ENCODE measurements around the gene SCART1. TPM values are rescaled to one million over a fixed set of nuclear protein-coding genes. Genes with fewer than 3 reads are reported as not detected.

The SCART1 gene
- total RNA-seq: 10 to 100 TPM in 1 of 2 donors, 1 to 10 TPM in 1; 2.2 to 10.1 TPM

- DNase-seq (ENCODE audit: low spot score): peak; percentile 3
- intact Hi-C loops (cut with DNase I): no loop called here
- TF ChIP-seq, protein P1, sequence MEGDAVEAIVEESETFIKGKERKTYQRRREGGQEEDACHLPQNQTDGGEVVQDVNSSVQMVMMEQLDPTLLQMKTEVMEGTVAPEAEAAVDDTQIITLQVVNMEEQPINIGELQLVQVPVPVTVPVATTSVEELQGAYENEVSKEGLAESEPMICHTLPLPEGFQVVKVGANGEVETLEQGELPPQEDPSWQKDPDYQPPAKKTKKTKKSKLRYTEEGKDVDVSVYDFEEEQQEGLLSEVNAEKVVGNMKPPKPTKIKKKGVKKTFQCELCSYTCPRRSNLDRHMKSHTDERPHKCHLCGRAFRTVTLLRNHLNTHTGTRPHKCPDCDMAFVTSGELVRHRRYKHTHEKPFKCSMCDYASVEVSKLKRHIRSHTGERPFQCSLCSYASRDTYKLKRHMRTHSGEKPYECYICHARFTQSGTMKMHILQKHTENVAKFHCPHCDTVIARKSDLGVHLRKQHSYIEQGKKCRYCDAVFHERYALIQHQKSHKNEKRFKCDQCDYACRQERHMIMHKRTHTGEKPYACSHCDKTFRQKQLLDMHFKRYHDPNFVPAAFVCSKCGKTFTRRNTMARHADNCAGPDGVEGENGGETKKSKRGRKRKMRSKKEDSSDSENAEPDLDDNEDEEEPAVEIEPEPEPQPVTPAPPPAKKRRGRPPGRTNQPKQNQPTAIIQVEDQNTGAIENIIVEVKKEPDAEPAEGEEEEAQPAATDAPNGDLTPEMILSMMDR (IDR thresholded peaks at IDR 0.05): no peak
- TF ChIP-seq POLR2AphosphoS5 (IDR thresholded peaks at IDR 0.05) (no peak), POLR2A (IDR thresholded peaks at IDR 0.05) (no peak)
These were observed at the start of gene SCART1 for GRCh38 chr10:133453516-133454203. TSS of gene SCART1 (plus strand) at chr10:133453945. CDS start at chr10:133453998, 53 bp downstream.

GRCh38 chr10:133405272-133405671 is 48.5 kb upstream of the SCART1 start:
- Histone ChIP-seq H3K4me3 (no peak overlapping the region), H3K4me1 (replicated peaks) (no peaks in the 10 kb centered on the region), H3K36me3 (peaks cover 0 to 7% of the 10 kb centered on the region in 2 donors), H3K27me3 (replicated peaks; ENCODE audit: insufficient read depth) (no peaks in the 10 kb centered on the region), H3K27ac (no peak overlapping the region), H3K9me3 (no peaks in the 10 kb centered on the region)
- WGBS: 67% methylated on average over 2 of the region's 2 CpGs
- TF ChIP-seq, protein P1 (IDR thresholded peaks at IDR 0.05): no peak
- TF ChIP-seq POLR2AphosphoS5 (IDR thresholded peaks at IDR 0.05) (no peak), POLR2A (IDR thresholded peaks at IDR 0.05) (no peak)
- DNase-seq (ENCODE audit: low spot score): no peak
- intact Hi-C loops (cut with DNase I): no loop called here

More at GRCh38 chr10:133453516-133454203, at the start of gene SCART1:
- H3K9me3 ChIP-seq: no peaks in the 10 kb centered on the region
- no peak within 1 kb of the TSS for H3K27ac ChIP-seq
- 89% methylated on average over 11 of the region's 11 CpGs for WGBS
- no peaks in the 10 kb centered on the region for H3K27me3 ChIP-seq (replicated peaks; ENCODE audit: insufficient read depth)
- H3K4me3 ChIP-seq: no peak within 1 kb of the TSS
- no peaks in the 10 kb centered on the region for H3K36me3 ChIP-seq
- no peaks in the 10 kb centered on the region for H3K4me1 ChIP-seq (replicated peaks)

GRCh38 chr10:133405844-133406527 is 47.8 kb upstream of the SCART1 start:
- Histone ChIP-seq H3K4me1 (replicated peaks) (no peaks in the 10 kb centered on the region), H3K36me3 (peaks cover 0 to 7% of the 10 kb centered on the region in 2 donors), H3K4me3 (no peak overlapping the region), H3K27me3 (replicated peaks; ENCODE audit: insufficient read depth) (no peaks in the 10 kb centered on the region), H3K27ac (no peak overlapping the region), H3K9me3 (no peaks in the 10 kb centered on the region)
- DNase-seq (ENCODE audit: low spot score): no peak
- intact Hi-C loops (cut with DNase I): no loop called here
- WGBS: 93% methylated on average over 8 of the region's 8 CpGs
- no peak for TF ChIP-seq POLR2AphosphoS5 (IDR thresholded peaks at IDR 0.05)
- TF ChIP-seq, protein P1 (IDR thresholded peaks at IDR 0.05): no peak
- no peak for TF ChIP-seq POLR2A (IDR thresholded peaks at IDR 0.05)

DNA sequence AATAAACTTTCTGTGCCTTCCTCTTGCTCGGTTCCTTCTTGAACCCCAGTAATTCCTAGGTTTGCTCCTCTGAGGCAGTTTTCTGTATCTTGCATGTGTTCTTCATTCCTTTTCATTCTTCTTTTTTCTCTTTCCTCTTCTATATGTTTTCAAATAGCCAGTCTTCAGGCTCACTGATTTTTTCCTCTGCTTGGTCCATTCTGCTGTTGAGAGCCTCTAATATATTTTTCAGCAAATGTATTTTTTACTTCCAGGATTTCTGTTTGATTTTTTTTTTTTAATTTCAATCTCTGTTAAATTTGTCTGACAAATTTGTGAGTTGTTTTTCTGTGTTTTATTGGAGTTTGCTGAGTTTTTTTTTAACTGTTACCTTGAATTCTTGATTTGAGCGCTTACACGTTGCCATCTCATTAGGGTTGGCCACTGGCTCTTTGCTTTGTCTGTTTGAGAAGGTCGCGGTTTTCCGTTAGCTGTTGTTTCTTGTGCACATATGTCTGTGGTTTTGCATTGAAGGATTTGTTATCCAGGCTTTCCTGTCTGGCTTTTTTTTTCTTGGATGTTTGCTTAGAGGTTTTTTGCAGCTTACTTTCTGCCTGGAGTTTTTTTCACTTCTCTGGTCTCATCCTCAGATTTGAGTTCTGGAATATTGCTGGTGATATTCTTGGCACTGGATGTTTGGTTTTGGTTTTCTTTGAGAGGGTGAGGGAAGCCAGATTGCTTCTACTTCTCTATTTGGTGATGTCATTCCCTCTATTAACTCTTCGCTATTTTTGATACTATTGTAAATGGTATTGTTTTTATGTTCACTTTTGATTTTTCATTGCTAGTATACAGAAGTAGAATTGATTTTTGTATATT is 42.0 kb upstream of the SCART1 start:
- H3K27me3 ChIP-seq (replicated peaks; ENCODE audit: insufficient read depth): no peaks in the 10 kb centered on the region
- no peaks in the 10 kb centered on the region for H3K36me3 ChIP-seq
- H3K4me3 ChIP-seq: no peak overlapping the region
- H3K4me1 ChIP-seq (replicated peaks): no peaks in the 10 kb centered on the region
- DNase-seq (ENCODE audit: low spot score): no peak
- no peak overlapping the region for H3K27ac ChIP-seq
- no peak for TF ChIP-seq POLR2A (IDR thresholded peaks at IDR 0.05)
- TF ChIP-seq, protein P1 (IDR thresholded peaks at IDR 0.05): no peak
- H3K9me3 ChIP-seq: no peaks in the 10 kb centered on the region
- 97% methylated on average over 7 of the region's 7 CpGs for WGBS
- intact Hi-C loops (cut with DNase I): no loop called here

Measured in prostate gland (tissue), 2 donors.